GM21825 (cell line): ENCODE results near the gene AQP1.
A peak's percentile ranks its signal among the peaks of the same experiment; 100 is the strongest.

ENCODE experiments used
- ATAC-seq: cut with Tn5 transposase; IDR thresholded peaks from one replicate; pipeline ENCODE4 v1.9.1; 2021; ENCODE audit warnings: mild to moderate bottlenecking, moderate library complexity; ENCODE audit not compliant: unreplicated experiment

The AQP1 gene

GRCh38 chr7:30933124-30933974 lies 21.7 kb downstream of the AQP1 start:
- no peak for ATAC-seq

DNA sequence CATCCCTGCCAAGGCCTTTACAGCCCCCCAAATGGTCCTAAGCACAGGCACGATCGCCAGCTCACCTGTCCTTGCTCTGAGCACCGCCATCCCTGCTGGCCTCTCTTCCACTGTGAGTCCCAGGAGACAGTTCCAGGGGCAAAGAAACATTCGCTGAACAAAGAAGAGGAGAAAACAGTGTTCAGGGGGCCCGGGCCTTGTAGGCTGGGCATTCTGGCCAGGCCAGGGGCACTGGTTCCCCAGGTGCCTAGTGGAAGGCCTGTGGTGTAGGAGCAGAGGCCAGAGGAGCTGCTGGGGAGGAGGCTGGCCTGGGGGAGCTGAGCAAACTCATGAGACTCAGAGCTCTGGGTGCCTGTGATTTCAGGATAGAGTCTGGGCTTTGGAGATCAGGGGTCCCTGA lies 22.6 kb downstream of the AQP1 start:
- no peak for ATAC-seq

DNA sequence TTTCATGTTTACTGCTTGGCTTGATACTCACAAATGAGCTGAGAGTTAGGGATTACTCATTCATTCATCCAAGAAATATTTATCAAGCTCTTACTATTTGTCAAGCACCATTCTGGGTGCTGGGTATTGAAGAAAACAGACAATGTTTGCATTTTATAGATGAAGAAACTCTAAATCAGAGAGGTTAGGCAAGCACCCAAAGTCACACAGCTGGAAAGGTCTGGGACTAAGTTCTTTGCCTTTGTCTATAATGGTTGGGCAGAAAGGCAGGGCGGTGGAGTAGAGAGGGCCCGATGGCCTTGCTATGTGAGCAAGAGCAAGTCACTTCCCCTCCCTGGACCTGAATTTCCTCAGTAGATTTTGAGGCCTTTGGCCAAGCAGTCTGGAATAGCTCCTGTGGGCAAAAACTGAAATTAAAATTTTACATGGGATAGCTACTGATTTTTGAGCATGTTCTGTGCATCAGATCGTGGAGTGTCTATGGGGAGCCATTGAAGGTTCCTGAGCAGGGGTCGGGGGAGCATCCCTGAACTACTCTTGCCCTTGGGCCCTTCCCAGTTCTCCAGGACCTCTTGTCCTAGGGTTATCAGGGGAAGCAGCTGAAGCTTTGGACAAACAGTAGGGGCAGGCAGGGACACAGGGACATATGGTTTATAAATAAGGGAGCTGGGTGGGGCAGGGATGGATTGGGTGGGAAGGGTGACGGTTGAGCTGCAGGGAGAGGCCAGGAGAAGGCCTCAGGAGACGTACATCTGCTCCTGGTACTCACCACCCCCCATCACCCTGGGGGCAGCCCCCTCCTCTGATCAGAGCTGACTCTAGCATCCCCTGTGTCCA lies 23.3 kb downstream of the AQP1 start:
- no peak for ATAC-seq

- no peak for ATAC-seq
Observed at GRCh38 chr7:30935569-30935877, 23.9 kb downstream of the AQP1 start.

DNA sequence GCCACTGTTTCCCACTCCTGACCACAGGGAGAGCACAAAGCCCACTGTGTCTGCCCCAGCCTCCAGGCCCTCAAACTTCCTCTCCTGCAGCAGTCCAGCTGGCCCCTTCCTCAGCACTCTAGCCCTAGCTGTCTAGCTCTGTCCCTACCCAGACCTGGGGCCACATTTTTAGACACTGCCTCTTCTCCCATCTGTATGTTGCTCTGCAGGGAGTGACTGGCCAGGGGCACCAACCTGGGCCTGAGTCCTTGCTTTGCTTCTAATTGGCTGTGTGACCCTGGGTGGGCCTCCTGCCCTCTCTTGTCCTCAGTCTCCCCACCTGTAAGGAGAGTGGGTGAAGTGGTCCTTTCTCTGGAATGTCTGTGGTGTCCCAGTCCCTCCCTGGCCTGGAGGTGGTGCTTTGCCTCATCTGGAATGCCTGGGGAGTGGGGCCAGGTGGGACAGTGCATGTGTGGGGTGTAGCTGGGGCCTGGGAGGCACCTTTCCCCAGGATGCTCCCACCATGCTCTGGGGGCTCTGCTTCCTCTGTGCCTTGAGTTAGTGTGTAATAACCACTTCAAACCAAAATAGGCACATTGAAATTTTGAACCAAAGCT lies 25.1 kb downstream of the AQP1 start:
- no peak for ATAC-seq

DNA sequence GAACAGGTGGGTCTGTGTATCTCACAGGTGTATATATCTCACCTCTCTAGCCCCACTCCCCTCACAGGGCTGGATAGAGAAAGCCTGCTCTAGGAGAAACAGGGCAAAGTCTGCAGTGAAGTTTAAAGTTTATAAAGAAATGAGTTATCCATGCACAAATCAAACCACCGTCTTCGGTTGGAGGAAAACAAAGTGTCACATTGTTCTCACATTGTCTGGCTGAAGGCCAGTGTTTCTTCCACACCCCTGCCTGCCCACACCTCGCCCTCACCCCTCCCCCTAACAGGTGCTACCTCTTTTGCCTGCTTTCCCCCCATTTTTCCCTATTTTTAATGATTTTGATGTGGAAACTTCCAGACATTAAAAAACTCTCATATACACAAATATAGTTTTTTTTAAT lies 25.8 kb downstream of the AQP1 start:
- ATAC-seq, result no peak

DNA sequence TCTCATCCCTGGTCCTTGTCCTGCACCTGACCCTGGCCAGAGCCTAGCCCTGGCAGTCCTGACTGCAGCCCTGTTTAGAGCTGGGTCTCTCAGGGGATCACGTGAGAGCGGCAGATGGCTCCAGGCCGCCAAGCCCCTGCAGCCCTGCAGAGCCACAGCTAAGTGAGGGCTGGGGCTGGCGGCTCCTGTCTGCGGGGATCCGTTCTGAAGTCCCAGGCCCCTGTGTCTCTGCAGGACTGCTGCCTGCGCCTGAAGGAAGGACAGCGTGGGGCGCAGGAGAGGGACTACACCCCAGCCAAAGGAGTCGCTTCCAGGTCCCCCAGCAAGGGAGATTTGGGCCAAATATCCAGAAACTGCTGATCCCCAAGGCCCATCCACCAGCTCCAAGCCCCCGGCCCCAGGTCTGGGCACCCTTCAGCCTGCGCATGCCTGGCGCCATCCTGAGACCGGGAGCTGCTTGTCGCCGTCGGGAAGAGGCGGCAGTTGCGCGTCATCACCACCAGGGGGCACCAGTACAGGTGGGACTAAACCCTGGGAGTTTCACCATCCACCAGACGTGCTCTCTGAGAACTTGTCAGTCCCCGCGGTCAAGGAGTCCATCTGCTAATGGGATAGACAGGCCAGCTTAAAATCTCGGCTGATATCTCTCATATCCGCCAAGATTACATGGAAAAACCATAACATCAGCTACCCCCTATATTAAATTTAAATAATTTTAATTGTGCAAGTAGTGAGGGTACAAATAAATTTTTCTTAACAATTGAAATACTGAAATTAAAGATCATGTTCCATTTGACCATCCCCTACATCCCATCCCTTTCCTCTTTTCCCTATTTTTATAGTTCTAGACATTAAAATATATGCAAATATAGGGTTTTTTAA lies 27.0 kb downstream of the AQP1 start:
- peak; percentile 89 for ATAC-seq

GRCh38 chr7:30941582-30942323 lies 30.1 kb downstream of the AQP1 start:
- no peak for ATAC-seq

DNA sequence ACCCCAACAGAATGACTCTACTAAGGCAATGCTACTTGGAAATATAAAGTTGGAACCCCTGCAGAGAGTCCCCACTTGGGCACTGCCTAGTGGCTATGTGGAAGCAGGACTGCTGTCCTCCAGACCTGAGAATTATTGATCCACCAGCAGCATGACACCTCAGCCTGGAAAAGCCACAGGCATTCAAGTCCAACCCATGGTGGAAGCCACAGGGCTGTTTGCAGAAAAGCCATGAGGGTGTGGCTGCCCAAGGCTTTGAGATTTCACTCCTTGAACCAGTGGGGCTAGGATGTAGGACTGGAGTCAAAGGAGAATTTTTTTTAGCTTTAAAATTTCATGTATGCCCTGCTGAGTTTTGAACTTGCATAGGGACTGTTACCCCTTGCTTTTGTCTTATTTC lies 38.5 kb downstream of the AQP1 start:
- no peak for ATAC-seq

DNA sequence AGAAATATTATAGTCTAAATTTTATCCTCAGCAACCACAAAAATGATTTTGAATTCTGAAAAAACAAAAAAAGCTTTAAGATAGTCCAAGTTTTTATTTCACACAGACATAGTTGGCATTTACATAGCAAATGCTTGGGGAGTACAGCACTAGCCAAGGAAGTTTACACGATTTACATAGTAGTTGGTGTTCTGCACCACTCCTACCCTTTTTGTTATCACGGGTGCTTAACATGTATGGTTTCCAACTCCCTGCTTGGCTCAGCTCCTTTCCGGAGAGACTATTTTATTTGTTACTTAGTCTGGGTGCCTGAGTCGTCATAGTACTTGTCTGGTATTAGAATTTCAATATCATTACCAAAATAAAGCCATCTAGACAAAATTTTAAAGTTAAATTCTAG lies 43.3 kb downstream of the AQP1 start:
- ATAC-seq, result no peak

DNA sequence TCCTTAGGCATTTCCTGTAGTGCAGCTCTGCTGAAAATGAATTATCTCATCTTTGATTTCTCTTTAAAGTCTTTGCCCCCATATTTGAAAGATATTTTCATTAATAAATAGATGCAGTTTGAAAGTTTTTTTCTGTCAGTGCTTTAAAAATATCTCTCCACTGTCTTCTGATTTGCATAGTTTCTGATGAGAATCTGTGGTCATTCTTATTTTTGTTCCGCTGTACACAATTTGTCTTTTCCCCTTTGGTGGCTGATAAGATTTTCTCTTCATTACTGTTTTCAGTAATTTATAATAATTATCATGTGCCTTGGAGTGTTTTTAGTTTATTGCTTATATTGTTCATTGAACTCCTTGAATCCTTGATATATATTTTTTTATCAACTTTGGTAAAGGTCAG lies 45.1 kb downstream of the AQP1 start:
- ATAC-seq, result no peak

DNA sequence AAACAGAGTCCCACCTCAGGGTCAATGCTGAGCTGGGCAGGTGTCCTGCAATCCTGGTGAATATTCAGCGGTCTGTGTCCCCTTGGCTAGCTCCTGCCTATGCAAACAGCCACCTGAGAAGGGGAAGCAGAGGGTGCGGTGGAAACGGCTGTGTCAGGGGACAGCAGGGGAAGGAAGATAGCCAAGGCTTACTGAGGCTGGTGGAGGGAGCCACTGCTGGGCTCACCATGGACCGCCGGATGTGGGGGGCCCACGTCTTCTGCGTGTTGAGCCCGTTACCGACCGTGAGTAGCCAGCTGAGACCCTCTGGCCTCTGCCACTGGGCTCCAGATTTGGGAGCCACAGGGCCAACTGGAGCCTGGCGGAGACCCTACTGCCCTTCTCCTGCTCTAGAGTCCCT lies 52.2 kb downstream of the AQP1 start, which contains the start of gene GHRHR:
GHRHR (plus strand) TSS at position 112 of the 400 bp plus-strand sequence; CDS start at position 228, 116 bp downstream.
- no peak for ATAC-seq

GRCh38 chr7:30965372-30965771 lies 53.7 kb downstream of the AQP1 start:
- no peak for ATAC-seq

DNA sequence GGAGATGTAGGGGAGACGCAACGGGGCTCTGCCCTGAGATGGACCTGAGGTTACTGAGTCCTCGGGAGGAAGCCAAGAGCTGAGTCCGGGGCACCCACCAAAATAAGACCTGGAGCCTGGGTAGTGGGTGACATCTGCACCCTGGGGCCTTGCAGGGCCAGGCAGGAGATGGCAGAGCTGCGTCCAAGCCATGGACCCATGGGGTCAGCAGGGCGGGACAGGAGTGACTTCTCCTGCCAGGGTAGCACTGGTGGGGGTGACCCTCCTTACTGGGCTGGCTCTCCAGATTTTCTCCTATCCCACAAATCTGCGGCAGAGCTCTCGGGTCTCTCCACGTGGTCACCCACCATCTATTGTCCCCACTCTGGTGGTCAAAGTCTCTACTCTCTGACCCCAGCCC lies 54.2 kb downstream of the AQP1 start:
- ATAC-seq, result no peak

GRCh38 chr7:30968294-30968693 lies 56.6 kb downstream of the AQP1 start:
- ATAC-seq, result no peak

DNA sequence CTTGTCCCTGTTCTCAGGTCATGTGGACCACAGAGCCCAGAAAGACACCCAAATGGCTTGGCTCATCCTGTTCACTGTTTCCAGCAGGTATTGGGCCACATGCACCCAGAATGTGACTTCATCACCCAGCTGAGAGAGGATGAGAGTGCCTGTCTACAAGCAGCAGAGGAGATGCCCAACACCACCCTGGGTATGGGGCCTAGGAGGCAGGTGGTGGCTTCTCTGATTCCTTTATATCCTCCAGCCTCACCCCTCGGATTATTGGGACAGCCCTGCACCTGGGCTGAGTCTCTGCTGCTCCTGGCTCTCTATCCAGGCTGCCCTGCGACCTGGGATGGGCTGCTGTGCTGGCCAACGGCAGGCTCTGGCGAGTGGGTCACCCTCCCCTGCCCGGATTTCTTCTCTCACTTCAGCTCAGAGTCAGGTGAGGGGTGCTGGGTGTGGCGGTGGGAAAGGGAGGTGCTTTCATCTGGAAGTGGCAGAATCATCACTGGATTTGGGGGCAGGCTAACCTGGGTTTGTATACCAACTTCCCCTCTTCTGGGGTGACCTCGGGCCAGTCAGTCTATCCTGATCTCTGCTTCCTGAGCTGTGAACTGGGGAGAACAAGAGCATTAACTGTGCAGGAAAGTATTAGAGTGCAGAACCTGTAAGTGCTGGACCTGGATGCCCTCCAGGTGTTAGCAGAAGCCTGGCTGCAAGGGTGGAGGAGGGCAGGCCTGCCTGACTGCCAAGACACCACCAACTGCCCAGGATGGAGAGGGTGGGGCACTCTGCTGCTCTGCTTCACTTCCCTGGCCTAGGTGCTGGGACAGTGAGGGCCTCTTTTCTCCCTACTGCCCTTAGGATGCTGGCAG lies 57.3 kb downstream of the AQP1 start:
- no peak for ATAC-seq

DNA sequence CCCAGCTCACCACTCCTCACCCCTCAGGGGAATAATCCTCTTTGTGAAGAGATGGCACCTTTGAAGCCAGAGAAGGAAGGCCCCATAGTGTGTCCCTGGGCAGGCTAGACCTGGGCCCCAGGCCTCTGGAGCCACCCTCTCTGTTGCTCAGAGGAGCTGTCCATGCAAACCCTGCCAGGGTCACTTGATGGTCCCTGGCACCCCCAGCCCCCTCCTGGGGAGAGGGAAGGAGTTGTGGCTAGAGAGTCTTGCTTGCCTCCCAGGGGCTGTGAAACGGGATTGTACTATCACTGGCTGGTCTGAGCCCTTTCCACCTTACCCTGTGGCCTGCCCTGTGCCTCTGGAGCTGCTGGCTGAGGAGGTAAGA lies 57.9 kb downstream of the AQP1 start:
- no peak for ATAC-seq

- no peak for ATAC-seq
Observed at GRCh38 chr7:30970074-30970473, 58.4 kb downstream of the AQP1 start.

DNA sequence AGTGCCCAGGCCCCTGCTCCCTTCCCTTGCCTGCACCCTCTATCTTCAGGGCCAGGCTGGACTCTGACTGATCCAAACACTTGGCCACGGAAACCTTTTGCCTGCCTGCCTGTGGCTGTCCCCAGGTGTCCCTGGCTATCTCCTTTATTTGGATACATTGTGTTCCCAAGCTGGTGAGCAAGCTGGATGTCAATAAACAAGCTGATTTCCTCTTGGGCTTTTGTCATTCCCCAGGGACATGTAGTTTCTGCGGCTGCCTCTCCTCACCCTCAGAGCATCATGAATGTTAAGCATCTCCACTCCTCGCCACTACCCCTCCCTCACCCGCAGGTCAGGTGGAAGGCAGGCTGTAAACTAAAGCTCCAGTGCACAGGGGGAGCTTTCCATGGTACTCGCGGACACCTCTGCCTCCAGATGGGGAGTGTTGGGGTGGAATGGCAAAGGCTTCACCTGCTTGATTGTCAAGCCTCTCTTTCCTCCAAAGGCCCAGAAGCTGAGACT lies 59.0 kb downstream of the AQP1 start:
- peak; percentile 34 for ATAC-seq
